Measurements from ENCODE around the gene RRH. TPM values are rescaled to one million over a fixed set of nuclear protein-coding genes. Genes with fewer than 3 reads are reported as not detected.

The RRH gene
- total RNA-seq, 1 donor from 2014 or later: not detected

DNA sequence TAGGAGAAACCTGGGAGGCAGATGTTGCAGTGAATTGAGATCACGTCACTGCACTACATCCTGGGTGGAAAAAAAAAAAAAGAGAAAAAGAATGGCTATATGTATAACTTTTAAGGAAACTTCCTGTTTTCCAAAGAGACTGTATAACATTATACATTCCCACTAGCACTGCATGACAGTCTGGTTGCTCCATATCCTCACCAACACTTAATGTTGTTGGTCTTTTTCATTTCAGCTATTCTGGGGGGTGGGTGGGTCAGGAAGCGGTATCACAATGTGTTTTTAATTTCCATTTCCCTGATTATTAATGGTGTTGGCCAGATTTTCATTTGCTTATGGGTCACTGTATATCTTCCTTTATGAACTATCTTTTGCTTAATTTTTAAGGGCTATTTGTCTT is 33.5 kb downstream of the RRH start:
- no peak for DNase-seq
- H3K9me3 ChIP-seq: no peaks in the 10 kb centered on the region
- ATAC-seq: no peak
- no peaks in the 10 kb centered on the region for H3K36me3 ChIP-seq
- TF ChIP-seq, protein P1, sequence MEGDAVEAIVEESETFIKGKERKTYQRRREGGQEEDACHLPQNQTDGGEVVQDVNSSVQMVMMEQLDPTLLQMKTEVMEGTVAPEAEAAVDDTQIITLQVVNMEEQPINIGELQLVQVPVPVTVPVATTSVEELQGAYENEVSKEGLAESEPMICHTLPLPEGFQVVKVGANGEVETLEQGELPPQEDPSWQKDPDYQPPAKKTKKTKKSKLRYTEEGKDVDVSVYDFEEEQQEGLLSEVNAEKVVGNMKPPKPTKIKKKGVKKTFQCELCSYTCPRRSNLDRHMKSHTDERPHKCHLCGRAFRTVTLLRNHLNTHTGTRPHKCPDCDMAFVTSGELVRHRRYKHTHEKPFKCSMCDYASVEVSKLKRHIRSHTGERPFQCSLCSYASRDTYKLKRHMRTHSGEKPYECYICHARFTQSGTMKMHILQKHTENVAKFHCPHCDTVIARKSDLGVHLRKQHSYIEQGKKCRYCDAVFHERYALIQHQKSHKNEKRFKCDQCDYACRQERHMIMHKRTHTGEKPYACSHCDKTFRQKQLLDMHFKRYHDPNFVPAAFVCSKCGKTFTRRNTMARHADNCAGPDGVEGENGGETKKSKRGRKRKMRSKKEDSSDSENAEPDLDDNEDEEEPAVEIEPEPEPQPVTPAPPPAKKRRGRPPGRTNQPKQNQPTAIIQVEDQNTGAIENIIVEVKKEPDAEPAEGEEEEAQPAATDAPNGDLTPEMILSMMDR (IDR thresholded peaks at IDR 0.05): no peak
- H3K27me3 ChIP-seq (ENCODE audit: low read depth): no peaks in the 10 kb centered on the region
- H3K27ac ChIP-seq: no peak overlapping the region
- H3K4me3 ChIP-seq: no peak overlapping the region
- H3K4me1 ChIP-seq: no peaks in the 10 kb centered on the region
- intact Hi-C loops (cut with DNase I): no loop called here

DNA sequence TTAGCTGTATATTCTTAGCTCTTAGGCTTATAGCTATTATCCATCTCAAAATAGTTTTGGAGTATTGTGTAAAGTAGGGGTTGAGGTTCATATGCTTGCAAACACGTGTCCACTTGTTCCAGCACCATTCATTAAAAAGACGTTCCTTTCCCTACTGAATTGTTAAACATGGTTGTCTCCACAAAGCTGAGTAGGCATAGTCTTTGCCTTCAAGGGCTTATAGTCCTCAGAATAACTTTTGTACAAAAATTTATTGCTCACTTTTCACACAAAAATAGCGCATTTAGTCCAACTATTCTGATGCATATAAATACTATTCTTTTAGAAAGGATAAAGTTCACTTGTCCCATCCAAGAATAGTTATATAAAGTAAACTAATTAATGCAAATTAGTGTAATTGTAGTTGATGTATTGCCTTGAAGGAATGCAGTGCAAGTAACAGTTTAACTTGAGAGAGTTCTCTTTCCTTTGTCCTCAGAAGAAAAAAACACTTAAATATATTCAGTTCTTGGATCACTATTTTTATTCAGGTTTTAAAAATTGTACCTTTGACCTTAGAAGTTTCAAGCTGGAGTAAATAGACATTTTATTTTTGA is 34.2 kb downstream of the RRH start:
- TF ChIP-seq, protein P1 (IDR thresholded peaks at IDR 0.05): no peak
- no peak for ATAC-seq
- intact Hi-C loops (cut with DNase I): no loop called here

DNA sequence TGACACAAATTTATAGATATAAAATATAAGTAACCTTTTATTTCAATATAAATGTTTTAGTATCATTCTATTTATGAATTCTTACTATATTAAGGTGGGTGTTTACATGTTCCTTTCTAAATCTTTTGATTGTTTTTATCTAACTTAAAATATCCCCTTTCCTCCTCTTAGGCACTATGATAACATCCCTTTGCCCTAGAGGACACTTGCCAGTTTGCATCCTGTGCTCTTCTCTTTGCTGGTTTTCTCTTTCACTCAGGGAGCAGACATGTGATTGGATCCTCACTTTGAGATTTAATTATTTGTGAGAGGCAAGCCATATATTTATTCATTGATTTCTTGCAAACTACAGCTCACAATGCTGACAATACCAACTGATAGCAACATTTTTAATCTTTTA is 36.4 kb downstream of the RRH start:
- H3K4me3 ChIP-seq: no peak overlapping the region
- H3K9me3 ChIP-seq: no peaks in the 10 kb centered on the region
- TF ChIP-seq, protein P1 (IDR thresholded peaks at IDR 0.05): no peak
- no peaks in the 10 kb centered on the region for H3K27me3 ChIP-seq (ENCODE audit: low read depth)
- no peaks in the 10 kb centered on the region for H3K36me3 ChIP-seq
- H3K27ac ChIP-seq: no peak overlapping the region
- intact Hi-C loops (cut with DNase I): no loop called here
- no peaks in the 10 kb centered on the region for H3K4me1 ChIP-seq
- ATAC-seq (no peak), DNase-seq (no peak)

More for the DNA sequence above, 34.2 kb downstream of the RRH start:
- Histone ChIP-seq H3K36me3 (no peaks in the 10 kb centered on the region), H3K27me3 (ENCODE audit: low read depth) (no peaks in the 10 kb centered on the region), H3K4me1 (no peaks in the 10 kb centered on the region), H3K27ac (no peak overlapping the region), H3K4me3 (no peak overlapping the region), H3K9me3 (no peaks in the 10 kb centered on the region)
- no peak for DNase-seq

DNA sequence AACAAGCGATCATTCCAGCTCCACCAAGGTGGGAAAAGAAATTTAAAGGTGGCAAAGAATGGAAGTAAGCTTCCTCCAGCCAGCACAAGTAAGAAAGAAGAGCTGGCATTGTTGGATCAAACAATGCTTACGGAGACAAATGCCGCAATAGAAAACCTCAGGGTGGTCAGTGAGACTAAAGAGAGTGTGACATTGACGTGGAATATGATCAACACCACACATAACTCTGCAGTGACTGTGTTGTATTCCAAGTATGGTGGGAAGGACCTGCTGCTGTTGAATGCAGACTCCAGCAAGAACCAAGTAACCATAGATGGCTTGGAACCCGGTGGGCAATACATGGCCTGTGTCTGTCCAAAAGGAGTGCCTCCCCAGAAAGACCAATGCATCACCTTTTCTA is 42.3 kb downstream of the RRH start:
- Histone ChIP-seq H3K27me3 (ENCODE audit: low read depth) (no peaks in the 10 kb centered on the region), H3K4me1 (no peaks in the 10 kb centered on the region), H3K9me3 (no peaks in the 10 kb centered on the region), H3K27ac (no peak overlapping the region), H3K4me3 (no peak overlapping the region), H3K36me3 (no peaks in the 10 kb centered on the region)
- DNase-seq (no peak), ATAC-seq (no peak)
- TF ChIP-seq, protein P1 (IDR thresholded peaks at IDR 0.05): no peak
- intact Hi-C loops (cut with DNase I): no loop called here

DNA sequence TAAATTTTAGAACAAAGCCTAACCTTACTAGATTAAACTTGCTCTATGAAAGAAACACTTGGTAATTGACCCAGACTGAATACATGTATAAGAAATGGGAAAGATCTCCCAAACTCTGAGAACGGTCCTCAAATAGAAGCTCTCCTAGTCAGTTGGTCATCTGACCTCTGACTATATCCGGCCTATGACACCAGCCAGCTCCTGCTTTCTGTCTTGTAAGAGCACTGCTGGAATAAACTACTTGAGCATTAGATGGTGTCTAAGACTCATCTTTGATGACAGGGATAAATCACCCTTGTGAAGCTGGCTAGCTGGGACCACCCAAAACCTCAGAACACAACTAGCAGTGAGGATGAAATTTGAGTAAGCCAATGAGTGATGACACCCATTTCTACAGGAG is 44.3 kb downstream of the RRH start:
- DNase-seq (no peak), ATAC-seq (no peak)
- Histone ChIP-seq H3K9me3 (no peaks in the 10 kb centered on the region), H3K27ac (no peak overlapping the region), H3K27me3 (ENCODE audit: low read depth) (no peaks in the 10 kb centered on the region), H3K4me3 (no peak overlapping the region), H3K36me3 (no peaks in the 10 kb centered on the region), H3K4me1 (no peaks in the 10 kb centered on the region)
- TF ChIP-seq, protein P1 (IDR thresholded peaks at IDR 0.05): no peak
- intact Hi-C loops (cut with DNase I): no loop called here

Measured in lower lobe of right lung (tissue), 2 donors.